H1 (cell line): ENCODE results near the gene SLC6A3. TPM values are rescaled to one million over a fixed set of nuclear protein-coding genes. Genes with fewer than 3 reads are reported as not detected.

Experiments used
- ATF3 ChIP-seq: IDR thresholded peaks from 2 replicates; pipeline ENCODE4 v1.6.1; 2011; ENCODE audit warnings: low read depth, mild to moderate bottlenecking, low read length; ENCODE audit not compliant: insufficient read depth
- BACH1 ChIP-seq: IDR thresholded peaks from 2 replicates; pipeline ENCODE4 v1.6.1; 2012; ENCODE audit warnings: low read length, improper control_type of control experiment
- CHD1 ChIP-seq: IDR thresholded peaks from 2 replicates; pipeline ENCODE4 v1.6.1; 2012; ENCODE audit warnings: low read depth, low read length, improper control_type of control experiment
- CTBP2 ChIP-seq: IDR thresholded peaks from 2 replicates; pipeline ENCODE4 v1.7.0; 2011; ENCODE audit warnings: borderline replicate concordance, mild to moderate bottlenecking, moderate library complexity, mixed read lengths, low read length; ENCODE audit not compliant: insufficient read depth, insufficient read length
- GTF2F1 ChIP-seq: IDR thresholded peaks from 2 replicates; pipeline ENCODE4 v1.6.1; 2012; ENCODE audit warnings: low read depth, low read length, improper control_type of control experiment, borderline replicate concordance
- KDM5A ChIP-seq: fragments of 200-600 bp; IDR thresholded peaks from 2 replicates; pipeline ENCODE4 v1.7.1; 2012; ENCODE audit warnings: mild to moderate bottlenecking, low read length, inconsistent platforms, mixed read lengths
- NRF1 ChIP-seq: IDR thresholded peaks from 2 replicates; pipeline ENCODE4 v1.6.1; 2011; ENCODE audit warnings: mild to moderate bottlenecking, low read depth, low read length, improper control_type of control experiment
- POLR2A ChIP-seq, 2 experiments: IDR thresholded peaks; 1 replicate in 1 of 2; 2 replicates in 1 of 2; pipeline ENCODE4 v1.6.1; 2011; ENCODE audit warnings: low read depth in 2 of 2, low read length in 2 of 2, mild to moderate bottlenecking in 2 of 2; ENCODE audit errors: control extremely low read depth in 1 of 2
- SAP30 ChIP-seq: fragments of 300-600 bp; sonication (generic); IDR thresholded peaks from 2 replicates; pipeline ENCODE4 v1.7.1; 2012; ENCODE audit warnings: low read length, moderate library complexity, mild to moderate bottlenecking, inconsistent platforms; ENCODE audit not compliant: insufficient read depth, insufficient replicate concordance
- SIRT6 ChIP-seq: IDR thresholded peaks from one replicate; pipeline ENCODE4 v1.7.1; 2012; ENCODE audit warnings: low read length, inconsistent platforms
- SP2 ChIP-seq: IDR thresholded peaks from 2 replicates; pipeline ENCODE4 v1.6.1; 2012; ENCODE audit warnings: mild to moderate bottlenecking, low read length, inconsistent platforms
- YY1 ChIP-seq: IDR thresholded peaks from 2 replicates; pipeline ENCODE4 v1.6.1; 2011; ENCODE audit warnings: low read depth, mild to moderate bottlenecking, low read length
- polyA plus RNA-seq, 7 experiments: library from polyadenylated mRNA; depleted of rRNA in 3 of 7; stranded (reverse) in 5 of 7; unstranded in 2 of 7; fragments of >200 nt in 5 of 7; fragments of 200-250 nt in 2 of 7; gene quantifications; 1 replicate in 5 of 7; 2 replicates in 1 of 7; 4 replicates in 1 of 7; pipeline versions ENCODE4 v1.2.1 to v1.2.3, GENCODE V29; 2011 to 2013; ENCODE audit warnings: missing spikeins in 2 of 7, mixed read lengths in 2 of 7
- total RNA-seq: library from RNA; stranded (reverse); fragmentation: NEBNext Ultra II Directional; extraction: Animal tissue kit (Norgen Biotek cat#: 25700); gene quantifications from 2 replicates; pipeline ENCODE4 v1.2.1, GENCODE V29; 2021

Gene SLC6A3
- total and polyA plus RNA-seq, 2 of the 8 experiments (the other 6 are each of a cell fraction or from before 2014, with no cell fraction given), result 0.48 to 0.91 TPM

- TF ChIP-seq CTBP2 (no peak), SIRT6 (no peak), KDM5A (no peak), NRF1 (no peak), GTF2F1 (no peak), BACH1 (no peak), YY1 (no peak), SP2 (no peak), SAP30 (no peak), POLR2A (IDR thresholded peaks at IDR 0.05; ENCODE audit: control extremely low read depth in 1 of 2, low read depth in 2 of 2, low read length in 2 of 2) (no peak), ATF3 (no peak), CHD1 (no peak)
- TF ChIP-seq, all 59 proteins: peak for 0
Measured at GRCh38 chr5:1352231-1353219, 92.7 kb downstream of the SLC6A3 start (continued).
